Stimulated activated CD8-positive, alpha-beta memory T cell treated with anti-CD3 and anti-CD28 coated beads, Interleukin-7, amount 100 ng/mL, for 24 hours (primary cell): Measurements from ENCODE around the gene TMEM50B.
"Not testable (repeated sequence)": the region's sequence is repeated elsewhere in the genome, so short reads cannot be mapped to it uniquely, and the experiment has no call there.

Source experiments
- DNase-seq: peaks from one replicate; pipeline ENCODE4 v3.0.0-alpha.2; 2020; ENCODE audit warnings: low read depth

The TMEM50B gene

DNA sequence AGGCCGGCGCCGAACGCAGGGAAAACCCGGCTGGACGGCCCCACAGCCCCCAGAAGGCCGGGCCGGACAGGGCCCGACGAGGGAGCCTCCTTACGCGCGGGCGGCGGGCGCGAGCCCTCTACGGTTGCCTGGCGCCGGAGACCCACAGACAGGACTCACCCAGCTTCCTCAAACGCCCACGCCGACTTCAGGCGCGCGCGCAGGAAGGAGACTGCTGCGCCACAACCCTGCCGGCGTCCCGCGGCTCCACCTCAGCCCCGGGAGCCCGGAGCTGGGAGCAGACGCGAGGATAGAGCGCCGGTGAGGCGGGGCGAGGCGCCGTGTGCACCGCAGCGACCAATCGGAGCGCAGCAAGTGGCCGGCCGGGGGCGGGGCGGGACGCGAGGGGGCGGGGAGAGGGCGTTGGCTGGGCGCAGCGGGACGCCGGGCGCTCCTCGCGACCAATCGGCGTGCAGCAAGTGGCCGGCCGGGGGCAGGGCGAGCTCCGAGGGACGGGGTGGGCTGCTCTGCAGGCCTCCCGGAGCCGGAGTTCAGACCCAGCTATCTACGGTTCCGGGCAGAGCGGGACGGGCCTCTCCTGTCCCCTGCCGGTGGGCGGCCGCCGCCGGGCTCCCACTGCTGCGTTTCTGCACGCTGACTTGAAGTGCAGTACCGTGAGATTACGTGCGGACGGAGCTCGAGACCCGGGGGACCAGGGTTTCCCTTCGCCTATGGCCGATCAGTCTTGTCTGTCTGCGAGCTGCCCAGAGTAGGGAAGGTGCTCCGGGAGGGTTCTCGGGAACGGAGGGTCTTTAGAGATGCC lies at the start of gene TMEM50B:
Gene TMEM50B (minus strand): TSS at position 296 of the 802 bp plus-strand sequence. CDS start 11,089 bp downstream, outside the sequence.
- DNase-seq: peak; percentile 94

DNA sequence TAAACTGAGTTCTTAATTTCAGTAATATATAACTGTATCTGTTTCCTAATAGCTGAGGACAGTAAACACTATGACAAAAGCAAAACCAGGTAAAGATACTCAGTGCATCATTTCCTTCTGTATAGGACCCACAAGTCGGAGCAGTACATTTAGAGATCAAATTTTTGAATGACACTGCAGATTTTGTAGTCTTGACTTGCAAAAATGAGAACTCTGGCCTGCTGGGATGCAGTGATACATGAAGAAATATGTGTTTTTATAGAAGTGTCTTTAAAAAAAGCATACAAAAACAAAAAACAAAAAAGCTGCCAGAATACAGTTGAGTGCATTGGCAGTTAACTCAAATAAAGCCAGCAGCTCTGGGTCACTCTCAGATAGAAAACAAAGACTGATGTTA lies 43.2 kb upstream of the TMEM50B start:
- DNase-seq: no peak

DNA sequence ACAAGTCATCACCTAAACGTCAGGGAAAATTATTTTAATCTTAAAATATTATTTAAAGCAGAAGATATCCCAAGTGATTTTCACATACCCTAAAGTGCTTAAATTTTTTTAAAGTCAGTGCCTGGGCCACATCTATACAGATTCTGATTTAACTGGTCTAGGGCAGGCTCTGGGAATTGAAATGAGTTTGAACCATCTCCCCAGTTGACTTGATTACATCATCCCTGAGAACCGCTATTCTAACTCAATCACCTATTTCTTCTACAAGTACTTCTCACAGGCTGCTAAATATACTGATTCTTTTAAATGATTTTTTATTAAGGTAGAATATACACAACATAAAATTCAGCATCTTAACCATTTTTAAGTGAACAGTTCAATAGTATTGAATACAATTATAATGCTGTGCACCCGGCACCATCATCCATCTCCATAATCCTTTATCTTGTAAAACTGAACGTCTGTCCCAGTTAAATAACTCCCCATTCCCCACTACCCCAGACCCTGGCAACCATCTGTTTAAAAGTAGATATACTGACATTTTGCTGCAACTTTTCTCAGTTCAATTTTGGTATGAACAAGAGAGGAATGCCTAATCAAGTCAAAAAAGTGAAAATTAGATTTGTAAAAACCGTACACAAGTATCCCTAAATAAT lies 42.7 kb upstream of the TMEM50B start:
- no peak for DNase-seq

DNA sequence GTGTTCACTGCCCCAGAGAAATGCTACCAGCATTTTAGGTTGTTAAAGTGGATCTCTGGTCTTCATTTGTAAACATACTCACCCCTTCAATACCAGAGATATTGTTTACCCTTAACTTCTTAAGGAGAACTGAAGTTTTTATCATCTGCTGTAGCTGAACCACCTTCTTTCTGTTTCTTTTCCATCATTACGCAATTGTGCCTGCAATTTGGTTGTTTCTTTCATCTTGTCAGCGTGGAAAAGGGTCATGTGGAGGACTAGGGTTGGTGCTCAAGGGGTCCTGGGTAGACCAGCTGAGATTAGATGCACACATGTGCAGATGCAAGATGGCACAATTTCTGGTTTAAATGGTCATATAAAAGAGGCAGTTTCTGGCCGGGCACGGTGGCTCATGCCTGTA lies 39.1 kb upstream of the TMEM50B start:
- no peak for DNase-seq

DNA sequence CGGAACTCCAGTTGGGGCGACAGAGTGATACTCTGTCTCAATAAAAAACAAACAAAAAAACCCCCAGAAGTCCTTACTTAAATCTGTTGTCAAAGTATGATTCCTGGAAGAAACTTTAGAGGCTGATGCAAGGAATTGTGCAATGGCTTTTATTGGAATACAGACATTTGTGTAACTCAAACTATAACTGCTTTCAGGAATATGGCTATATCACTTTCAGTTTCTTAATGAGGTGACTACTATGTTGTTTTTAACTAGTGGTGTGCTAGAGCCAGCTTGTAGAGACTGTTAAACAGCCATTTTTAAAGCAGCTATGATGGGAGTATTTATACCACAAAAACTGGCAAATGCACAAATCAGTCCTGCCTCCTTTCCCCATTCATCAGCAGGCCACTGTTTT lies 34.5 kb upstream of the TMEM50B start:
- no peak for DNase-seq

DNA sequence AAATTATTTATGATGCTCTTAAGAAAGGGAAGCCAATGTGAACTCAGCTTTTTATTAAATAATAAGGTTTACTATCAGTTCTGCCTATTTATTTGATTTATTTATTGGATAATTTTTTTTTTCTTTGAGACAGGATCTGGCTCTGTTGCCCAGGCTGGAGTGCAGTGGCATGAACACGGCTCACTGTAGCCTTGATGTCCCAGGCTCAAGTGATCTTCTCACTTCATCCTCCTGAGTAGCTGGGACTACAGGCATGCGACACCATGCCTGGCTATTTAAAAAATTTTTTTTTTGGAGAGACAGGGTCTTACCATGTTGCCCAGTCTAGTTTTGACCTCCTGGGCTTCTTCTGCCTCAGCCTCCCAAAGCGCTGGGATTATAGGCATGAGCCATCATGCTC lies 32.7 kb upstream of the TMEM50B start:
- DNase-seq: no peak

DNA sequence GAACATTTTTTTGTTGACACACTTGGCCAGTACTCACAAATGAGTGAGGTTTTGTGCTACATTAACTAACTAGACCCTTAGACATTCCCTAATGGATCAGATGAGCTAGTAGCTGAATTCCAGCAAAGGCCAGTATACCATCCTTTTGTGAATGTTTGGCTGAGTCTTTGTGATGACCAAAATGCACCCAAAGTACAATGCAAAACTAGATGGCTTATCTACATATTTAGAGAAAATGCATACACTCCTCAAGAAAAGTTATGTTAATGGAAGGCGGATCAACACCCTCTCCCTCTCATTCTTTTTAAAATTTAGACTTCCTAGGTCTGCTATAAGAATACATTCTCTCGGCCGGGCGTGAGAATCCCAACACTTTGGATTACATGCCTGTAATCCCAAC lies 31.9 kb upstream of the TMEM50B start:
- DNase-seq: no peak

DNA sequence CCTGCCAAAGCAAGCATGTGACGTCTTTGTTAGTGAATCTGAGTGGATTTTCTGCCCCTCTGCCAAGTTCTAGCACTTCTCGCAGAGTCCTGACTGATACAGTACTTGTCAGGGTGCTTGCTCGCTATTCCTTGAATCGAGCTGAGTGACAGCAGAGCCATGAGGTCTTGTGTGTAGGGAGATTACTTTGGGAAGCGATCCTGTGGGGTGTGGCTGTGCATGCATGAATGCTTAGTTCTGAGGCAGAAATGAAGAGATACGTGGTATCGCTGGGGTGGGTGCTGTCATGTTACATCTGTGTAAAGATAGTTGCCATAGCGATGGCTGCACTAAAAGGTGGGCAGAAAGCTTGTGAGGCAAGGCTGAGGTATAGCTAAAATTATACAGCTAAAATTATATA lies 31.1 kb upstream of the TMEM50B start:
- no peak for DNase-seq

DNA sequence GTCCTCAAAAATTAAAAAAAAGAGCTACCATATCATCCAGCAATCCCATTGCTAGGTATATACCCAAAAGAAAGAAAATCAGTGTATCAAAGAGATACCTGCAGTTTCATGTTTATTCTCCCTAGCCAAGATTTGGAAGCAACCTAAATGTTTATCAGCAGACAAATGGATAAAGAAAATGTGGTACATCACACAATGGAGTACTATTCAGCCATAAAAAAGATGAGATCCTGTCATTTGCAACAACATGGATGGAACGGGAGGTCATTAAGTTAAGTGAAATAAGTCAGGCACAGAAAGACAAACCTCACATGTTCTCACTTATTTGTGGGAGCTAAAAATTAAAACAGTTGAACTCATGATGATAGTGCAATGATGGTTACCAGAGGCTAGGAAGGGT lies 27.2 kb upstream of the TMEM50B start:
- DNase-seq: not testable (repeated sequence)

DNA sequence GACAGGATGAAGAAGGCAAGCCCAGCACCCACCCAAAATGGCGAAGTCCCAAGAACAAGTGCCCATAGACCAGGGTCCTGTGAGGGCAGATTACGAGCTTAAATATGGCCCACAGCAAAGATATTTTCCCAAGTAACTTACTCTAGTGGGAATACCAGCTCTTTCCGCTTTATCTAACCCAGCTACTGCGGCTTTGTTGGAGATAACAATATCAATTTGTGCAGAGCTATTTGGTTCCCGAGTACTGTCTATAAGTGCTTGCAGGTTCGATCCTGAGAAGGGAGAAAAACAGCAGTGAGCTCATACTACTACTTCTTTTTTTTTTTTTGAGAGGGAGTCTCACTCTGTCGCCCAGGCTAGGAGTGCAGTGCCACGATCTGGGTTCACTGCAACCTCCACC lies 26.1 kb upstream of the TMEM50B start:
- DNase-seq: no peak

DNA sequence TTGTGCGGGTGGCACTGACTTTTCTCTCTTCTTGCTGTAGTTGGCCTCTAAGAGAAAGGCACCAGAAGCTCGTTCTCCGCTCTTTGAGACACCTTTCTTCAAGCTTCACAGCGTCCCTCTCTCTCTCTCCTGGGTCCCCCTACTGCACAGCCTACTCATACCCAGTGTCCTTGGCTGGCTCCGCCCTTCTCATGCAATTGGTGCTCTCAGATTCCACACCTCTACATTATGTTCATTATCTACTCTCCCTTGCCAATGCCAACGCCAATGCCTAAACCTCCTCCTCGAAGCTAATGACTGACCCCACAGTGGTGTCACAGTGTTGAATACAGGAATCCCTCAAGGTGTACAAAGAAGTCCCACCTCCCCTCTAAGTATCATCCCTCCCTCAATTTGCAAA lies 16.6 kb upstream of the TMEM50B start:
- DNase-seq: no peak

DNA sequence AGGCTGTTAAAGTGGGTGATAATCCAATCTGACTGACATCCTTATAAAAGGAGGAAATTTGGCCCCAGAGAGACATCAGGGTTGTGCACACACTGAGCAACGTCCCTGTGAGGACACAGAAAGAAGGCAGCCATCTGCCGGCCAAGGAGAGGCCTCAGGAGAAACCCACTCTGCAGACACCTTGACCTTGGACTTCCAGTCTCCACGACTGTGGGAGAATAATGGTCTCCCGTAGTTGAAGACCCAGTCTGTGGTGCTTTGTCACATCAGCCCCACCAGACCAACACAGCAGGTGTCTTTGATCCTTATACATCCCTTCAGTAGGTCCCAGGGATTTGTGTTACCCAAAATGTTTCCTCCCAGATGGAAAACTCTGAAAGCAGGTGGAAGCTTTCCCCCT lies 16.0 kb upstream of the TMEM50B start:
- DNase-seq: no peak

DNA sequence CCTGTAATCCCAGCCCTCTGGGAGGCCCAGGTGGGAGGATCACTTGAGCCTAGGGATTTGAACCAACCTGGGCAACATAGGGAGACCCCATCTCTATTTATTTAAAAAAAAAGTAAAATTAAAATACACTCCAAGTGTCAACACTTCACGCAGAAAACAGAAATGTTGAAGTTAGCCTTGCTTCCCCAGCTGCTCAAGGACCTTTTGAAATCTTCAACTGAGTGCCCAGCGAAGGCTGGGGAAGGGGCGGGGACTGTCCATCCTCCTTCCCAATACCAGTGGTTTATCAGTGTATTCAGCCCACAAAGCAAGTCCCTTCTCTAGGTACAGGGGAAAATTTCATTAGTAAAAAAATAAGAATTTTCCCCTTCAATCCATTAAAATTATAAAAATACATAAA lies 14.0 kb upstream of the TMEM50B start:
- no peak for DNase-seq

DNA sequence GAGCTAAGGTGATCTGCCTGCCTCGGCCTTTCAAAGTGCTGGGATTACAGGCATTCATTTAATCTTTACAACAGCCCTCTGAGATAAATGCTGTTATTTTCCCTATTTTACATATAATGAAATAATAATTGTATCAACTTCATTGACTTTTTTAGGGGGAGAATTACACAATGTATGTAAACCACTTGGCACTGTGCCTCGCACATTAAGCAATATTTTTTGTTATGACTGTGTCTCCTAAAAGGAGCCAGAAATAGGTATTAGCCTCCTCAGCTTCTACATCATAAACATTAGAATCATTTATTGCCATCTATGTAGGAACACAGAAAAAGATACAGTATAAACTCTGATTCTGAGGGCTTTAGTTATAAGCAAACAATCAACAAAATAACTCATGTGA lies 12.8 kb upstream of the TMEM50B start:
- DNase-seq: no peak

DNA sequence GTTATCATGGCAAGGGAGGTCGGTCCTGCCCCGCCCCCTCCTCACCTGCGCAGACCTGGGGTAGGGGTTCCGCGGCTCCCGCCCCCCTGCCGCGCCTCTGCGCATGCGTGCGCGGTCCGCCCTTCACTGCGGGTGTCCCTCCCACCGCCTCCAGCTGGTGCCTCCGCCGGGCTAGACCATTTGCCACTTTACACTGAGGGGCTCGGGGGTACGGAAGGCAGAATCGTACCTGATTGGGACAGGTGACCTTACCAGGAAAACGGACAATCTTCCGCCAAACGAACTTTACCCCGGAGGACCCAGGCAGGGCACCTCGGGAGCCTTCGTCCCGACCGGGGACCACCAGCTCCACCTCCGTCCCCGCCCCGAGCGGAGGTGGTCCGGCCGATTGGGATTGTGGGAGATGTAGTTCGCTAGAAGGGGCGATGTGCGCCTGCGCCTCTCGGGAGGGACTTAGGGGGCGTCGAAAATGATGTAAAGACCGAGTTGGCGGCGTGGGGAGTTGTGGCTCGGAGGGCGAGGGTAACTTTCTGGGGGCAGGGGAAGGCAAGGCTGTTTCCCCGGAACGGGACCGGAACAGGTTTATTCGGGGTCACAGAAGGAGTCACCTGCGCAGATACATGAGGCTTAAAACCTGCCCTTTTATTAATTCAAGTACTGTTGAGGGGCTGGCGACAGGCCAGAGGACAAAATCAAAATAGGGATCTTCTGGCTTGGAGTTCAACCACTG lies 11.8 kb upstream of the TMEM50B start, which contains the start of gene DNAJC28:
Gene DNAJC28 (minus strand): TSS at position 344 of the 730 bp plus-strand sequence. CDS start 2,323 bp downstream, outside the sequence.
- DNase-seq: peak; percentile 90

DNA sequence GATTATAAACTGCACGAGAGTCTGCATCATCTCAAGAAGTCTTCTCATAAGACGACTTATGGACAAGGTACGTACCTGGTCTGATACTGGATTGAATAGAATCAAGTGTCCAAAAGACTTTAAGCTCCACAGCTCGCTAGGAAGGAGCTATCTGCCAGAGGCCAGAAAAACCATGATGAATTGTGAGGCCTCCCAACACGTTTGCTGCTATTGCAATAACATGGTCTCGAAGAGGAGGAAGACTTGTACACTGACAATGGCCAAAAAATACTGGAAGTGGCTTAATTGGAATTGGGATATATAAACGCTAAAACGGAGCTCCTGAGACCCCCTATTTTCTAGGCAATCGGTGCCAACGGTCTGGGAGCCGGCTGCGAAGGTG lies 11.2 kb upstream of the TMEM50B start:
- DNase-seq: no peak

DNA sequence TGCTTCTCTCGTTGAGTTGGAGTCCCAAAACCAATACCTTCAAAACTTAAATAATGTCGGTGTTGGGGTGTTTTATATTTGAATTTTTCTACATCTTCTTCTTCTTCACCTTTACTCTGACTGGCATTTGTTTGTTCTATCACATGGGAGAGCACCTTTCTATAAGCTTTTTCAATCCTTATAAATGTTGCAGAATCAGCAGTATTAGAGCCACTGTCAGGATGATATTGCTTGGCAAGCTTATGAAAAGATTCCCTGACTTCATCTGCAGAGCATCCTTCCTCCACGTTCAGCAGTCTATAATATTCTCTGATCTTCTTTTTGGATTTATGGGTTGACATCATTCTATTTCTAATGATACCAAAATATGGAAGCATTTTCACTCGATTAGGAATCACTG lies 9.2 kb upstream of the TMEM50B start:
- no peak for DNase-seq

DNA sequence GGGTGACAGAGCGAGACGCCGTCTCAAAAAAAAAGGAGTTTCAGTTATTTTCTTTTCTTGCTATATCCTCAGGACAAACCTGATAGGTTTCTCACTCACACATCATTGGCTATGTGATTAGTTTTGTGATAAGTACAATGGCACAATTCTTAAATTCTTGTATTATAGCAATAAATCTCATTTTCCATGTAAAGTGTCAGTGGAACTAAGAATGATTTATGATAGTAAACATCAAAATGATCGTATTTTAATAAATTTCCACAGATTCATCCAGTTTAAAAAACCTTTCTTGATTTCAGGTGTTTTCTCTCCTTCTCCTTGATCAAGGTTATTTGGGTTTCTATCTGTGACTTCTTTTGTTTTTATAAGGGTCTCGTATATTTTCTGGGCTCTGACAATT lies 8.2 kb upstream of the TMEM50B start:
- no peak for DNase-seq

DNA sequence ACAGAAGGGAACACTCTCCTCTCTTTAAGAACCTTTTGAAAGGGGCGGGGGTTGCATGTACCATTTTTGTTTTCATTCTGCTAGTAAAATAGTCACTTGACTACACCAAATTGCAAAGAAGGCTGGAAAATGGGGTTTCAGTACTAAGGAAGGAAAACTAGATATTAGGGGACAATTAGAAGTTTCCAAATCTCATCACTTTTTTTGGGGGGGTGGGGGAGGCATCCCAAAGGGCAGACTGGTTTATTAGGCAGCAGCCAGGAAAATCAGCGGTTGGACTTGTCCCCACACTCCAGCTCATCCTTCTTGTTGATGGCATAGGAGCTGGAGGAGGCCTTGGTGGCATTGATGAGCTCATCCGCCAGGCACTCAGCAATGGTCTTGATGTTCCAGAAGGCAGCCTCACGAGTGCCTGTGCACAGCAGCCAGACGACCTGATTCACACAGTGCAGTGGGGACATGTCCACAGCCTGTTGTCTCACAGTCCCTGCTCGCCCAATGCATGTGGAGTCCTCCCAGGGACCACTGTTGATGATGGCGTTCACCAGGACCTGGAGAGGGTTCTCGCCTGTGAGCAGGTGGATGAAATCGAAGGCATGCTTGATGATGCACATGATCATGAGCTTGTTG lies 1.7 kb upstream of the TMEM50B start:
- no peak for DNase-seq

DNA sequence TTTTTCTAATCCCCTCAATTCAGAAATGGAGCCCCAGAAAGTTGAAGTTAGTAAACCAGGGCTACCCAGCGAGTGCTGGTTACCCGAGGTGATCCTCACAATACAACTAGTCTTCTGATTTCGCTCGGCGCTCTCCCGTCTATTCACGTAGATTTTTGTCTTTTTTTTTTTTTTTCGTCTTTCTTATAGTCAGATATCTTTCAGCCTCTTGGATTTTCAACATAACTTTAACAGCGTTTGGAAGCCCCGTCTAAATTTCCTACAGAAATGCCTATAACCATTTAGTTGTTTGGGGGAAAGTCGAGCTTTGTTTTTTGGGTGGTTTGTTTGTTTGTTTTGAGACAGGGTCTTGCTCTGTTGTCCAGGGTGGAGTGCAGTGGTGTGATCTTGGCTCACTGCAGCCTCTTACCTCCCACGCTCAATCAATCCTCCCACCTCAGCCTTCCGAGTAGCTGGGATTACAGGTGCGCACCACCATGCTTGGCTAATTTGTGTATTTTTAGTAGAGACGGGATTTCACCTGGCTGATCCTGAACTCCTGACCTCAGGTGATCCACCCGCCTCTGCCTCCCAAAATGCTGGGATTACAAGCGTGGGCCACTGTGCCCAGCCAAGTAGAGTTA lies 818 bp upstream of the TMEM50B start:
- DNase-seq: no peak

DNA sequence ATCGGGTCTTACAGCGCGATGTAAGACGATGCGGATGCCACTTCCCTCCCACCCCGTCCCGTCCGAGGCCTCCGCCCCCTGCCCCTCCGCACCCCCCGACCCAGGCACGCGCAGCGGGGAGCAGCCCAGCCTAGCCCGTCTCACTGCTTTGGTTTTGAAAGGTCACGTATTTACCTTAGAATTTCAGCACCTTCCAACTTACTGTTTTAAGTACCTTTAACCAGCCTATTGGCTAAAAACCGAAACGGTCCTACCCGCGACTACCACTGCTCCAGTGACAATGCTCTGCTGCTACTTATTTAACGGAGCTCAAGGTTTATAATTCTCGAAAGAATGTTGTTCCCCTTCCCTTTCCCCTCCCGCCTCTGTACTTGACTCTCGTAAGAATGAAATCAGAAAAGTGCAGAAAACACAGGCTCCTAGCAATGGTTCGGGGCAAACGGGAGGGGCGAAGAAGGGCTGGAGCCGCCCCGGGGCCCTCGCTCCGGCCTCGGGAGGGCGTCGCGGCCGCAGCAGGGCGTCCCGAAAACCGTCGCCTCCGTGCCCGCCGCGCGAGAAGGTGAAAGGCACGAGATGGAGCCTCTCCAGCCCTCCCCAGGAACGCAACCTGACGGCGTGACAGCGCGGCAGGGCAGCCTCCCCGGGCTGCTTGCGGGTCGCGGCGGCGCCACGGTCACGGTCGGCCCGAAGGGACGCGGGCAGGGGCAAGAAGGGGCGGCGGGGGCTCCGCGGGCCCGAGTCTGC lies 667 bp downstream of the TMEM50B start:
- DNase-seq: no peak
